Endothelial cell of umbilical vein (primary cell): ENCODE measurements around the gene KIAA1217. TPM values are rescaled to one million over a fixed set of nuclear protein-coding genes. Genes with fewer than 3 reads are reported as not detected.

Source experiments
- BruUV-seq: library from RNA; stranded (reverse); fragments of 400-500 nt; replicated peaks from 2 replicates; lab custom pipeline; 2021; lab: Mats Ljungman, UMichigan
- CTCF ChIA-PET: fragments of 300-600, 350-600 bp; sonication (Branson Sonifier 250); formaldehyde crosslinking; loops from one replicate; lab custom pipeline; 2021; ENCODE audit warnings: antibody characterized with exemption, inconsistent platforms; lab: Charles Lee
- POLR2A ChIA-PET: fragments of 300-600, 350-600 bp; sonication (Branson Sonifier 250); formaldehyde crosslinking; loops from one replicate; lab custom pipeline; 2021; ENCODE audit warnings: antibody characterized with exemption, inconsistent platforms; lab: Charles Lee
- DNase-seq: peaks from one replicate; pipeline ENCODE4 v3.0.0-alpha.2; 2011; ENCODE audit warnings: low read depth, low spot score
- FAIRE-seq: peaks from 2 replicates; lab custom pipeline; 2011; peaks lifted over from hg19 to GRCh38; lab: Jason Lieb, UNC
- H2AFZ ChIP-seq: 2 replicates; pipeline ENCODE4 v1.6.0; 2012; ENCODE audit warnings: low read depth, low read length, control low read depth, inconsistent platforms
- H3K27ac ChIP-seq: 2 replicates; pipeline ENCODE4 v1.5.1; 2011; ENCODE audit warnings: low read depth, mild to moderate bottlenecking, control low read depth, low read length, moderate library complexity; ENCODE audit not compliant: insufficient read depth
- H3K27me3 ChIP-seq, 2 experiments: 2 replicates each; pipeline versions ENCODE4 v1.6.0 to v1.6.1; 2011; ENCODE audit warnings: low read length in 2 of 2, mixed read lengths in 1 of 2; ENCODE audit not compliant: control insufficient read depth in 2 of 2, insufficient read depth in 2 of 2
- H3K36me3 ChIP-seq, 2 experiments: 2 replicates in 1 of 2; 3 replicates in 1 of 2; pipeline ENCODE4 v1.5.1; 2011; ENCODE audit warnings: low read length in 2 of 2, mild to moderate bottlenecking in 1 of 2, moderate library complexity in 1 of 2; ENCODE audit not compliant: control insufficient read depth in 2 of 2, insufficient read depth in 2 of 2; ENCODE audit errors: extremely low read depth in 1 of 2
- H3K4me1 ChIP-seq: 3 replicates; pipeline ENCODE4 v1.5.1; 2011; ENCODE audit warnings: mild to moderate bottlenecking, low read length; ENCODE audit not compliant: control insufficient read depth, insufficient read depth; ENCODE audit errors: extremely low read depth
- H3K4me2 ChIP-seq: 2 replicates; pipeline ENCODE4 v1.6.1; 2011; ENCODE audit warnings: low read length, control low read depth, mixed read lengths; ENCODE audit not compliant: insufficient read depth
- H3K4me3 ChIP-seq, 3 experiments: fragments of 200-600 bp in 1 of 3; sonication (generic), shearing (Covaris generic) in 1 of 3; replicated peaks in 1 of 3; 2 replicates each; pipeline ENCODE4 v1.5.1; 2011 to 2016; ENCODE audit warnings: control low read depth in 3 of 3, low read length in 3 of 3, mild to moderate bottlenecking in 2 of 3, inconsistent platforms in 1 of 3, low read depth in 1 of 3, moderate library complexity in 1 of 3; ENCODE audit not compliant: insufficient read depth in 1 of 3
- H3K79me2 ChIP-seq: 2 replicates; pipeline ENCODE4 v1.6.0; 2012; ENCODE audit warnings: low read length, inconsistent platforms; ENCODE audit not compliant: control insufficient read depth, insufficient read depth
- H3K9ac ChIP-seq: replicated peaks from 2 replicates; pipeline ENCODE3; 2011; ENCODE audit warnings: low read length, control low read depth; ENCODE audit not compliant: insufficient read depth; ENCODE audit errors: extremely low read depth
- H3K9me1 ChIP-seq: replicated peaks from 3 replicates; pipeline ENCODE4 v1.6.0; 2011; ENCODE audit warnings: mild to moderate bottlenecking, low read length; ENCODE audit not compliant: control insufficient read depth, insufficient read depth; ENCODE audit errors: extremely low read depth
- H3K9me3 ChIP-seq: replicated peaks from 2 replicates; pipeline ENCODE4 v1.5.1; 2012; ENCODE audit warnings: low read length, inconsistent platforms; ENCODE audit not compliant: control insufficient read depth, insufficient read depth
- H4K20me1 ChIP-seq: replicated peaks from 2 replicates; pipeline ENCODE3; 2011; ENCODE audit warnings: mild to moderate bottlenecking, low read length; ENCODE audit not compliant: control insufficient read depth, insufficient read depth; ENCODE audit errors: extremely low read depth
- EZH2 ChIP-seq: IDR thresholded peaks from 2 replicates; pipeline ENCODE4 v1.6.1; 2012; ENCODE audit warnings: borderline replicate concordance, low read depth, mild to moderate bottlenecking, moderate library complexity, low read length, inconsistent platforms; ENCODE audit not compliant: severe bottlenecking
- FOS ChIP-seq: IDR thresholded peaks from 2 replicates; pipeline ENCODE4 v1.6.1; 2011; ENCODE audit warnings: mild to moderate bottlenecking, low read length, moderate library complexity, borderline replicate concordance; ENCODE audit not compliant: insufficient read depth
- GATA2 ChIP-seq: IDR thresholded peaks from 2 replicates; pipeline ENCODE4 v1.7.0; 2011; ENCODE audit warnings: low read depth, mild to moderate bottlenecking, moderate library complexity, mixed read lengths, low read length; ENCODE audit not compliant: insufficient read length, insufficient read depth
- JUN ChIP-seq: IDR thresholded peaks from 2 replicates; pipeline ENCODE4 v1.6.1; 2011; ENCODE audit warnings: borderline replicate concordance, low read depth; ENCODE audit not compliant: insufficient read length, insufficient read depth
- MYC ChIP-seq: IDR thresholded peaks from one replicate; pipeline ENCODE4 v1.6.1; 2011; ENCODE audit warnings: mild to moderate bottlenecking, low read depth, low read length
- POLR2A ChIP-seq: IDR thresholded peaks from 2 replicates; pipeline ENCODE4 v1.6.1; 2012; ENCODE audit warnings: low read depth, mild to moderate bottlenecking, control low read depth, low read length
- POLR2AphosphoS5 ChIP-seq: IDR thresholded peaks from 2 replicates; pipeline ENCODE4 v1.6.1; 2012; ENCODE audit warnings: low read depth, mild to moderate bottlenecking, control low read depth, low read length, moderate library complexity; ENCODE audit not compliant: insufficient read depth
- dilution Hi-C: fragments of 300-500 bp; cut with MboI; formaldehyde crosslinking; loops from one replicate; pipeline ENCODE4 v1.15.0; 2019; ENCODE audit warnings: low sequenced_read_pairs; ENCODE audit not compliant: extremely low pct_ligation_motif_present
- intact Hi-C: fragments of 100-400 bp; cut with micrococcal nuclease; formaldehyde crosslinking; loops from one replicate; pipeline ENCODE4 v1.10.0; 2022
- polyA plus RNA-seq, 4 experiments: library from polyadenylated mRNA; depleted of rRNA in 3 of 4; stranded (reverse) in 3 of 4; unstranded in 1 of 4; fragments of >200 nt; gene quantifications; 2 replicates each; pipeline versions ENCODE4 v1.2.1 to v1.2.3, GENCODE V29; 2011 to 2012; ENCODE audit warnings: missing spikeins in 1 of 4
- total RNA-seq: library from RNA; stranded (reverse); gene quantifications from 2 replicates; pipeline ENCODE4 v1.2.3, GENCODE V29; 2021
- TF ChIP-seq, protein P1 (sequence below), 2 donors: IDR thresholded peaks; 1 replicate in 1 of 2; 2 replicates in 1 of 2; pipeline ENCODE4 v1.5.1; 2011; ENCODE audit warnings: low read length in 2 of 2, mild to moderate bottlenecking in 2 of 2, moderate library complexity in 2 of 2, control low read depth in 1 of 2, inconsistent platforms in 1 of 2, low read depth in 1 of 2; ENCODE audit not compliant: insufficient read depth in 1 of 2; ENCODE audit errors: extremely low read depth in 1 of 2
- TF ChIP-seq, protein P2 (sequence below): IDR thresholded peaks from 2 replicates; pipeline ENCODE4 v1.6.1; 2011; ENCODE audit not compliant: insufficient read depth, insufficient read length

The KIAA1217 gene
- total and polyA plus RNA-seq, 2 donors (not counting 3 experiments of a cell fraction or from before 2014, with no cell fraction given) = 0.83 to 10.3 TPM

DNA sequence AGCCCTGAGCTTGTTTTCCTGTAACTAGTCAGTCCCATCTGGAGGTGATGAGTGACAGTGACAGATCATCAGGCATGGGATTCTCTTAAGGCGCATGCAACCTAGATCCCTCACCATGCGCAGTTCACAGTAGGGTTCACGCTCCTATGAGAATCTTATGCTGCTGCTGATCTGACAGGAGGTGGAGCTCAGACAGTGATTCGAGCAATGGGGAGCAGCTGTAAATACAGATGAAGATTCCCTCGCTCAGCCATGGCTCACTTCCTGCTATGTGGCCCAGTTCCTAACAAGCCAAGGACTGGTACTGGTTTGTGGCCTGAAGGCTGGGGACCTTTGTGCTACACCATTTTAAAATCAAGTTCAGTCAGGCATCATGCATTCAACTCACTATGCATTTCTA lies 221.7 kb downstream of the KIAA1217 start:
- no peaks in the 10 kb centered on the region for H3K9me3 ChIP-seq
- ChIA-PET CTCF (interaction anchor here (1.6 kb wide), 1 partner anchor 11 kb away, joined by 4 read pairs; no protein-coding TSS in a partner anchor), POLR2A (no interaction called here)
- no peaks in the 10 kb centered on the region for H3K9me1 ChIP-seq
- no peak overlapping the region for H2AFZ ChIP-seq
- no peaks in the 10 kb centered on the region for H3K4me1 ChIP-seq
- no peak for FAIRE-seq
- H3K36me3 ChIP-seq = no peaks in the 10 kb centered on the region
- TF ChIP-seq, protein P1, sequence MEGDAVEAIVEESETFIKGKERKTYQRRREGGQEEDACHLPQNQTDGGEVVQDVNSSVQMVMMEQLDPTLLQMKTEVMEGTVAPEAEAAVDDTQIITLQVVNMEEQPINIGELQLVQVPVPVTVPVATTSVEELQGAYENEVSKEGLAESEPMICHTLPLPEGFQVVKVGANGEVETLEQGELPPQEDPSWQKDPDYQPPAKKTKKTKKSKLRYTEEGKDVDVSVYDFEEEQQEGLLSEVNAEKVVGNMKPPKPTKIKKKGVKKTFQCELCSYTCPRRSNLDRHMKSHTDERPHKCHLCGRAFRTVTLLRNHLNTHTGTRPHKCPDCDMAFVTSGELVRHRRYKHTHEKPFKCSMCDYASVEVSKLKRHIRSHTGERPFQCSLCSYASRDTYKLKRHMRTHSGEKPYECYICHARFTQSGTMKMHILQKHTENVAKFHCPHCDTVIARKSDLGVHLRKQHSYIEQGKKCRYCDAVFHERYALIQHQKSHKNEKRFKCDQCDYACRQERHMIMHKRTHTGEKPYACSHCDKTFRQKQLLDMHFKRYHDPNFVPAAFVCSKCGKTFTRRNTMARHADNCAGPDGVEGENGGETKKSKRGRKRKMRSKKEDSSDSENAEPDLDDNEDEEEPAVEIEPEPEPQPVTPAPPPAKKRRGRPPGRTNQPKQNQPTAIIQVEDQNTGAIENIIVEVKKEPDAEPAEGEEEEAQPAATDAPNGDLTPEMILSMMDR (IDR thresholded peaks at IDR 0.05; ENCODE audit: extremely low read depth in 1 of 2, insufficient read depth in 1 of 2, low read depth in 1 of 2, low read length in 2 of 2) = no peak
- TF ChIP-seq POLR2AphosphoS5 (no peak), POLR2A (no peak), FOS (no peak), JUN (no peak), MYC (no peak), GATA2 (no peak), EZH2 (no peak)
- TF ChIP-seq, protein P2, sequence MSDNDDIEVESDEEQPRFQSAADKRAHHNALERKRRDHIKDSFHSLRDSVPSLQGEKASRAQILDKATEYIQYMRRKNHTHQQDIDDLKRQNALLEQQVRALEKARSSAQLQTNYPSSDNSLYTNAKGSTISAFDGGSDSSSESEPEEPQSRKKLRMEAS = no peak
- H3K4me3 ChIP-seq = no peak overlapping the region
- intact Hi-C loops = no loop called here
- no peak for DNase-seq
- no peak overlapping the region for H3K27ac ChIP-seq
- H3K79me2 ChIP-seq = no peaks in the 10 kb centered on the region
- H3K4me2 ChIP-seq = no peak overlapping the region
- H4K20me1 ChIP-seq = no peaks in the 10 kb centered on the region
- dilution Hi-C loops = no loop called here
- H3K9ac ChIP-seq = no peak overlapping the region
- BruUV-seq = no TSS peak
- H3K27me3 ChIP-seq = no peaks in the 10 kb centered on the region
